ENCODE data around the gene HNF1A.
A peak's percentile ranks its signal among the peaks of the same experiment; 100 is the strongest.

The HNF1A gene

GRCh38 chr12:120959111-120959878 is 19.0 kb upstream of the HNF1A start:
- Histone ChIP-seq H3K27me3 (ENCODE audit: insufficient read depth, low read length) (peaks cover 9% of the 10 kb centered on the region), H3K36me3 (ENCODE audit: insufficient read depth, low read length) (no peaks in the 10 kb centered on the region), H3K79me2 (ENCODE audit: control insufficient read depth, insufficient read depth, low read length, unreplicated experiment) (no peaks in the 10 kb centered on the region), H3K4me3 (ENCODE audit: low read depth, low read length) (no peak overlapping the region), H3K27ac (ENCODE audit: low read depth, low read length) (no peak overlapping the region), H3K4me1 (ENCODE audit: control insufficient read depth, insufficient read depth, low read length, unreplicated experiment) (no peaks in the 10 kb centered on the region), H2AFZ (ENCODE audit: low read length, unreplicated experiment) (no peak overlapping the region)

GRCh38 chr12:120960657-120961056 is 17.7 kb upstream of the HNF1A start:
- Histone ChIP-seq H3K4me1 (ENCODE audit: control insufficient read depth, insufficient read depth, low read length, unreplicated experiment) (no peaks in the 10 kb centered on the region), H3K4me3 (ENCODE audit: low read depth, low read length) (no peak overlapping the region), H3K27ac (ENCODE audit: low read depth, low read length) (no peak overlapping the region), H3K27me3 (ENCODE audit: insufficient read depth, low read length) (peaks cover 14% of the 10 kb centered on the region), H3K79me2 (ENCODE audit: control insufficient read depth, insufficient read depth, low read length, unreplicated experiment) (no peaks in the 10 kb centered on the region), H3K36me3 (ENCODE audit: insufficient read depth, low read length) (no peaks in the 10 kb centered on the region), H2AFZ (ENCODE audit: low read length, unreplicated experiment) (no peak overlapping the region)

GRCh38 chr12:120961604-120962531 is 16.5 kb upstream of the HNF1A start:
- H3K27me3 ChIP-seq (ENCODE audit: insufficient read depth, low read length) = peaks cover 9% of the 10 kb centered on the region
- H3K27ac ChIP-seq (ENCODE audit: low read depth, low read length) = no peak overlapping the region
- no peaks in the 10 kb centered on the region for H3K4me1 ChIP-seq (ENCODE audit: control insufficient read depth, insufficient read depth, low read length, unreplicated experiment)

GRCh38 chr12:120962532-120963020 is 15.8 kb upstream of the HNF1A start:
- no peaks in the 10 kb centered on the region for H3K79me2 ChIP-seq (ENCODE audit: control insufficient read depth, insufficient read depth, low read length, unreplicated experiment)
- peaks cover 5% of the 10 kb centered on the region for H3K27me3 ChIP-seq (ENCODE audit: insufficient read depth, low read length)
- H2AFZ ChIP-seq (ENCODE audit: low read length, unreplicated experiment) = no peak overlapping the region
- no peaks in the 10 kb centered on the region for H3K36me3 ChIP-seq (ENCODE audit: insufficient read depth, low read length)
- no peaks in the 10 kb centered on the region for H3K4me1 ChIP-seq (ENCODE audit: control insufficient read depth, insufficient read depth, low read length, unreplicated experiment)
- no peak overlapping the region for H3K4me3 ChIP-seq (ENCODE audit: low read depth, low read length)
- H3K27ac ChIP-seq (ENCODE audit: low read depth, low read length) = no peak overlapping the region

More at GRCh38 chr12:120961604-120962531, 16.5 kb upstream of the HNF1A start:
- no peaks in the 10 kb centered on the region for H3K36me3 ChIP-seq (ENCODE audit: insufficient read depth, low read length)
- no peaks in the 10 kb centered on the region for H3K79me2 ChIP-seq (ENCODE audit: control insufficient read depth, insufficient read depth, low read length, unreplicated experiment)
- no peak overlapping the region for H2AFZ ChIP-seq (ENCODE audit: low read length, unreplicated experiment)
- no peak overlapping the region for H3K4me3 ChIP-seq (ENCODE audit: low read depth, low read length)

GRCh38 chr12:120964298-120964697 is 14.0 kb upstream of the HNF1A start:
- Histone ChIP-seq H3K4me3 (ENCODE audit: low read depth, low read length) (no peak overlapping the region), H3K36me3 (ENCODE audit: insufficient read depth, low read length) (no peaks in the 10 kb centered on the region), H3K4me1 (ENCODE audit: control insufficient read depth, insufficient read depth, low read length, unreplicated experiment) (no peaks in the 10 kb centered on the region), H2AFZ (ENCODE audit: low read length, unreplicated experiment) (no peak overlapping the region), H3K27me3 (ENCODE audit: insufficient read depth, low read length) (peaks cover 5% of the 10 kb centered on the region), H3K27ac (ENCODE audit: low read depth, low read length) (no peak overlapping the region), H3K79me2 (ENCODE audit: control insufficient read depth, insufficient read depth, low read length, unreplicated experiment) (no peaks in the 10 kb centered on the region)

GRCh38 chr12:120965534-120966091 is 12.7 kb upstream of the HNF1A start:
- Histone ChIP-seq H3K27me3 (ENCODE audit: insufficient read depth, low read length) (peaks cover 5% of the 10 kb centered on the region), H3K36me3 (ENCODE audit: insufficient read depth, low read length) (no peaks in the 10 kb centered on the region), H3K27ac (ENCODE audit: low read depth, low read length) (no peak overlapping the region), H3K79me2 (ENCODE audit: control insufficient read depth, insufficient read depth, low read length, unreplicated experiment) (no peaks in the 10 kb centered on the region), H3K4me3 (ENCODE audit: low read depth, low read length) (no peak overlapping the region), H2AFZ (ENCODE audit: low read length, unreplicated experiment) (no peak overlapping the region), H3K4me1 (ENCODE audit: control insufficient read depth, insufficient read depth, low read length, unreplicated experiment) (no peaks in the 10 kb centered on the region)

- Histone ChIP-seq H3K27ac (ENCODE audit: low read depth, low read length) (no peak overlapping the region), H3K79me2 (ENCODE audit: control insufficient read depth, insufficient read depth, low read length, unreplicated experiment) (no peaks in the 10 kb centered on the region), H3K4me3 (ENCODE audit: low read depth, low read length) (no peak overlapping the region), H2AFZ (ENCODE audit: low read length, unreplicated experiment) (no peak overlapping the region), H3K4me1 (ENCODE audit: control insufficient read depth, insufficient read depth, low read length, unreplicated experiment) (no peaks in the 10 kb centered on the region), H3K27me3 (ENCODE audit: insufficient read depth, low read length) (no peaks in the 10 kb centered on the region), H3K36me3 (ENCODE audit: insufficient read depth, low read length) (no peaks in the 10 kb centered on the region)
Observed at GRCh38 chr12:120970310-120970709, 8.0 kb upstream of the HNF1A start.

GRCh38 chr12:120971299-120972180 is 6.8 kb upstream of the HNF1A start:
- Histone ChIP-seq H3K4me1 (ENCODE audit: control insufficient read depth, insufficient read depth, low read length, unreplicated experiment) (no peaks in the 10 kb centered on the region), H3K36me3 (ENCODE audit: insufficient read depth, low read length) (no peaks in the 10 kb centered on the region), H3K27ac (ENCODE audit: low read depth, low read length) (no peak overlapping the region), H3K79me2 (ENCODE audit: control insufficient read depth, insufficient read depth, low read length, unreplicated experiment) (no peaks in the 10 kb centered on the region), H3K4me3 (ENCODE audit: low read depth, low read length) (no peak overlapping the region), H3K27me3 (ENCODE audit: insufficient read depth, low read length) (no peaks in the 10 kb centered on the region), H2AFZ (ENCODE audit: low read length, unreplicated experiment) (peak overlapping the region; percentile 17)

GRCh38 chr12:120972870-120973543 is 5.3 kb upstream of the HNF1A start:
- Histone ChIP-seq H3K27me3 (ENCODE audit: insufficient read depth, low read length) (no peaks in the 10 kb centered on the region), H3K36me3 (ENCODE audit: insufficient read depth, low read length) (no peaks in the 10 kb centered on the region), H3K4me3 (ENCODE audit: low read depth, low read length) (no peak overlapping the region), H3K27ac (ENCODE audit: low read depth, low read length) (no peak overlapping the region), H3K4me1 (ENCODE audit: control insufficient read depth, insufficient read depth, low read length, unreplicated experiment) (no peaks in the 10 kb centered on the region), H3K79me2 (ENCODE audit: control insufficient read depth, insufficient read depth, low read length, unreplicated experiment) (no peaks in the 10 kb centered on the region), H2AFZ (ENCODE audit: low read length, unreplicated experiment) (no peak overlapping the region)
